GM13977 (cell line): ENCODE measurements around the gene PKNOX2.

Source experiments
- DNase-seq: peaks from one replicate; pipeline ENCODE4 v3.0.0; 2012; ENCODE audit warnings: low spot score
- CTCF ChIP-seq: IDR thresholded peaks from 2 replicates; pipeline ENCODE4 v1.5.1; 2012; ENCODE audit warnings: mild to moderate bottlenecking, control low read depth; ENCODE audit not compliant: insufficient read depth; ENCODE audit errors: extremely low read depth, missing control alignments
- in situ Hi-C: fragments of 300-500 bp; cut with MboI; formaldehyde crosslinking; loops from one replicate; pipeline ENCODE4 v1.12.0; 2022; ENCODE audit warnings: low sequenced_read_pairs, low pct_unique_long_range_greater_than_20kb, mixed read lengths, inconsistent platforms; ENCODE audit not compliant: unreplicated experiment

The PKNOX2 gene

GRCh38 chr11:125308246-125308645, 143.7 kb downstream of the PKNOX2 start:
- no peak for TF ChIP-seq CTCF
- in situ Hi-C loops: no loop called here
- no peak for DNase-seq

DNA sequence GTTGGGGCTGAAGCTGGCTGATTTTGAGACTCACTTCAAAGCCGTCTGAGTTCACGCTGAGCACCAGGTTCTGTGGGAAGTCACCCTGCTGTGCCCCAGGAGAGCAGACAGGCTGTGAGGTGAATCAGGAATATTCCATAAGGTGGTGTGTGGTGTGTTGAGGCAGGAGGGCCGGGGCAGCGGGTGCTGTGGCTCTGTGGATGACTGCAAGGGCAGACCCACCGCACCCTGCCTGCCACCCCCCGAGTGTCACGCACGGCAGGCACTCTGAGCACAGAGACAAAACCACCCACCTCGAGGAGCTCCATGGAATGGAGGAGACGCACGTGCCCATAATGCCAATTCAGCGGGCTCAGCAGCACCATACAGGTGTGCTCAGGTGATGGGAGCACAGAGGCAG, 147.8 kb downstream of the PKNOX2 start:
- no peak for TF ChIP-seq CTCF
- in situ Hi-C loops: no loop called here
- DNase-seq: no peak

DNA sequence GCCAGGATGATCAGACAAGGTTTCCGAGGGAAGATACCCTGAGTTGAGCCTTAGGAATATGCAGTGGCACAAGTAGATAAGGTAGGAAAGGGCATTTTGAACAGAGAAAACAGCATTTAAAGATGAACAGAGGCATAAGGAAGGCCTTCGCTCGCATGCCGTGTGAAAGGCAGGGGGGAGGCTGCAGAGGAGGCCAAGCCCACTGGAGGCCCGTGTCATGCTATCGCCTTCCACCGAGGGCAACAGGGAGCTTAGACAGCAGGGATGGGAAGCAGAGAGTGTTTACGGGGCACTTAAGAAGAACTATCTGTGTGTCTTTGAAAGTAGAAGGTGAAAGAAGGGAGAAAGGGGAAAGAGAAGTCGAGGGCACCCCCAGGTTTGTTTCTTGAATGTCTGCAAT, 148.3 kb downstream of the PKNOX2 start:
- no peak for TF ChIP-seq CTCF
- in situ Hi-C loops: no loop called here
- DNase-seq: no peak

DNA sequence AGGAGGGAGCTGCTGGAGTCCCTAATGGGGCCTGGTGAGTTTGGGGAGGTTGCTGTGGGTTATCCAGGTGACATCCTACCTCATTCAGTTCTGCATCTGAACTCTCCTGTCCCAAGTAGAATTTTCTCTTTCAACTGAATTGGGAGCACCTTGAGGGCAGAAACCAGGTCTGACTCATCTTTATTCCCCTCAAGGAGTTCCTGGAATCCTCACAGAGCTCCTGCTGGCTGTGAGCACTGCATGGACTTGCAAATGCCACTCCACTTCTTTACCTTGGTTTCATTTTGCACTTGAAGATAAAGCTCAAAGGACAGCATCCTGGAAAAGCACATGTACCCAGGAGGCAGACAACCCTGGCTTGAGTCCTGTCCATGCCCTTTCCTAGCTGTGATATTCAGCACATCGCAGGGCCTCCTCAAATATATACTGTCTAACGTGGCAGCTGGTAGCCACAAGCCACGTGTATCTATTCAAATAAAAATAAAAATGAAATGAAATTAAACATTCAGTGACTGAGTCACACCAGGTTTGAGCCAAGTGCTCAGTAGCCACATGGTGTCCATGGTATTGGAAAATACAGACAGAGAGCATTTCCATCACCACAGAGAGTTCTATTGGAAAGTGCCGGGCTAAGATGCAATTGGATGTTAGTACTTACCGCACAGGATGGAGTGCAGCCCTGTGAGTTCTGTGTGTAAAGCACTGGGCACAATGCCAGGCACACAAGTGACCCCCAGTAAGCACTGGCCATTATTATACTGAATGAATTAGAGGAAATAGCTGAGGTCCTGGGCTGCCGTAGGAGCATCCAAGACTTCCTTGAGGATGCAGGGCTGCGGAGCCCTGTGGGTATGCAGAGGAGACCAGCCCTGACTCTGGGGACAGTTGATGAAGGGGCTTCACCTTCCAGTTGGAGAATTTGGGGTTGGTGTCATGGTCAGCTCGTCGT, 149.0 kb downstream of the PKNOX2 start:
- in situ Hi-C loops: no loop called here
- TF ChIP-seq CTCF: no peak
- no peak for DNase-seq

DNA sequence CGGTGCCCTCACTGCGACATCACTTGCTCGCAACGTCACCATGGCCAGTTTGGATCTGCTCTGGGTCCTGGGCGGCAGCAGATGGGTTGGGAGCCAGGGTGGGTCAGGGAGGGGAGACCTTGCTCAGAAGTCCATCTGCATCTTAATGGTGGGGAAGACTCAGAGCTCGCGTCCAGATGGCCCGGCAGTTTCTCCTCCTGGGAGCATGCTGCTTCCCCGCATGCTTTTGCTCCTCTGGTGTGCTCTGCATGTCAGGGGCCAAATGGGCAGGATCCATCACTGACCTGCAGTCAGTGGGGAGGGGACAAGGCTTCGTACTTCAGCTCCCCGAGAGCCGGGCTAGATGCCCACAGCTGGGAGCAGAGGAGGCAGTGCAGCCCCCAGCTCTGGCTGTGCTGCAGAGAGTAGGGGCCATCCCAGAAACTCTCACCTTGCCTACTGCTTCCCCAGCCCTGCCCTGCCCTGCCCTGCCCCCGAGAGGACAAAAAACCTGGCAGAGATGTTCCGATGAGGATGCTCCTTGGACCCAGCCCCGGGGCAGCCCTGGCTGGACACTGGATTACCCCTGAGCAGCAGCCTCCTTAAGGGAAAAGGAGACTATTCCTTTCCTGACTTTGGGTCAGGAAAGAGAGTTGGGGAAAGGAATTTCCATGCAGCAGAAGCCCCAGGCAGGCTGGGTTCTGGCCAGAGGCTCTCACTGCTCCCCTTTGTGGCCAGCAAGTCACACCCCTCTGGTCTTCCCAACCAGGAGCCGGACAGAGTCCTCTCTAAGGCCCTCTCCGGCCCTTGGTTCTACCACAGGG, 149.9 kb downstream of the PKNOX2 start:
- in situ Hi-C loops: no loop called here
- no peak for TF ChIP-seq CTCF
- DNase-seq: no peak

- no peak for DNase-seq
- TF ChIP-seq CTCF: no peak
- in situ Hi-C loops: no loop called here
Observed at GRCh38 chr11:125315079-125315740, 150.7 kb downstream of the PKNOX2 start.
